Natural killer cell (primary cell): ENCODE measurements around the gene NTMT1. TPM values are rescaled to one million over a fixed set of nuclear protein-coding genes. Genes with fewer than 3 reads are reported as not detected.

ENCODE experiments used
- ATAC-seq, 3 donors: fragments of 150-1000 bp in 2 of 3; fragments of 200-7000 bp in 1 of 3; cut with Tn5 transposase; 1 replicate in 1 of 3; 2 replicates in 2 of 3; pipeline ENCODE4 v1.10.0; 2021; ENCODE audit warnings: mild to moderate bottlenecking in 2 of 3, moderate library complexity in 2 of 3
- DNase-seq, 2 donors: peaks; one replicate each; pipeline versions ENCODE4 v3.0.0 to v3.0.0-alpha.2; 2013 to 2021; ENCODE audit warnings: mixed read lengths in 1 of 2
- H3K27ac ChIP-seq: one replicate; pipeline ENCODE4 v1.5.1; 2013; ENCODE audit warnings: mild to moderate bottlenecking, low read length
- H3K27me3 ChIP-seq: one replicate; pipeline ENCODE4 v1.6.1; 2013; ENCODE audit warnings: low read length; ENCODE audit not compliant: control insufficient read depth, insufficient read depth
- H3K36me3 ChIP-seq: one replicate; pipeline ENCODE4 v1.6.1; 2013; ENCODE audit warnings: low read length; ENCODE audit not compliant: control insufficient read depth, insufficient read depth
- H3K4me1 ChIP-seq: one replicate; pipeline ENCODE4 v1.6.1; 2013; ENCODE audit warnings: low read length; ENCODE audit not compliant: control insufficient read depth, insufficient read depth
- H3K4me3 ChIP-seq: one replicate; pipeline ENCODE4 v1.5.1; 2013; ENCODE audit warnings: low read length
- H3K9me3 ChIP-seq: one replicate; pipeline ENCODE4 v1.6.1; 2013; ENCODE audit warnings: low read length; ENCODE audit not compliant: control insufficient read depth, insufficient read depth
- H3K27ac Mint-ChIP-seq, 2 donors: one replicate each; pipeline ENCODE4 v1.8.0; 2022; ENCODE audit warnings: mild to moderate bottlenecking in 2 of 2, mixed read lengths in 2 of 2, moderate library complexity in 1 of 2
- H3K27me3 Mint-ChIP-seq, 2 donors: one replicate each; pipeline ENCODE4 v1.8.0; 2022; ENCODE audit warnings: low read depth in 2 of 2, mixed read lengths in 2 of 2
- H3K36me3 Mint-ChIP-seq: one replicate; pipeline ENCODE4 v1.8.0; 2022; ENCODE audit warnings: mixed read lengths
- H3K4me1 Mint-ChIP-seq, 2 donors: one replicate each; pipeline ENCODE4 v1.8.0; 2022; ENCODE audit warnings: mixed read lengths in 2 of 2
- H3K4me3 Mint-ChIP-seq: one replicate; pipeline ENCODE4 v1.8.0; 2022; ENCODE audit warnings: mild to moderate bottlenecking, moderate library complexity, mixed read lengths
- H3K9me3 Mint-ChIP-seq, 2 donors: one replicate each; pipeline ENCODE4 v1.8.0; 2022; ENCODE audit warnings: mixed read lengths in 2 of 2
- CTCF ChIP-seq: fragments of 200-600 bp; IDR thresholded peaks from one replicate; pipeline ENCODE4 v1.8.0; 2022; ENCODE audit warnings: antibody characterized with exemption
- WGBS: methylation state at CpG from one replicate; pipeline ENCODE4 v1.1.7; 2013; ENCODE audit warnings: missing lambda C conversion rate; ENCODE audit not compliant: insufficient coverage; 5-methylcytosine and 5-hydroxymethylcytosine counted together
- intact Hi-C: fragments of 100-400 bp; cut with micrococcal nuclease; formaldehyde crosslinking; loops from one replicate; pipeline ENCODE4 v1.14.2; 2022
- total RNA-seq, 4 donors: library from RNA; stranded (reverse); fragments of 120-200 nt in 1 of 4; gene quantifications; one replicate each; pipeline versions ENCODE4 v1.2.3 to v1.2.4, GENCODE V29; 2013 to 2022

The NTMT1 gene
- total RNA-seq, 3 donors from 2014 or later (not counting 1 experiment from before 2014, with no cell fraction given), result 17.1 to 23.5 (median 17.1) TPM

- H3K4me1 Mint-ChIP-seq, result no peaks in the 10 kb centered on the region
Observed at GRCh38 chr9:129675620-129676019, 49.7 kb downstream of the NTMT1 start.

GRCh38 chr9:129676287-129676686 lies 50.3 kb downstream of the NTMT1 start:
- Mint-ChIP-seq H3K4me3 (no peak overlapping the region), H3K36me3 (no peaks in the 10 kb centered on the region), H3K27ac (no peak overlapping the region), H3K27me3 (peaks cover 0 to 9% of the 10 kb centered on the region in 2 donors), H3K4me1 (no peaks in the 10 kb centered on the region), H3K9me3 (no peaks in the 10 kb centered on the region)
- no peaks in the 10 kb centered on the region for H3K9me3 ChIP-seq
- H3K36me3 ChIP-seq, result no peaks in the 10 kb centered on the region
- H3K4me1 ChIP-seq, result no peaks in the 10 kb centered on the region
- intact Hi-C loops, result no loop called here
- no peak for DNase-seq
- H3K27me3 ChIP-seq, result no peaks in the 10 kb centered on the region
- WGBS, result 86% methylated on average over 4 of the region's 4 CpGs
- H3K4me3 ChIP-seq, result no peak overlapping the region
- H3K27ac ChIP-seq, result no peak overlapping the region
- ATAC-seq, result no peak
- TF ChIP-seq CTCF, result no peak

More at GRCh38 chr9:129675620-129676019, 49.7 kb downstream of the NTMT1 start:
- H3K27me3 ChIP-seq, result no peaks in the 10 kb centered on the region
- no peaks in the 10 kb centered on the region for H3K4me1 ChIP-seq
- Mint-ChIP-seq H3K36me3 (no peaks in the 10 kb centered on the region), H3K9me3 (no peaks in the 10 kb centered on the region), H3K27ac (no peak overlapping the region), H3K27me3 (peaks cover 0 to 9% of the 10 kb centered on the region in 2 donors), H3K4me3 (no peak overlapping the region)
- H3K36me3 ChIP-seq, result no peaks in the 10 kb centered on the region
- DNase-seq, result no peak
- intact Hi-C loops, result no loop called here
- no peak for TF ChIP-seq CTCF
- no peaks in the 10 kb centered on the region for H3K9me3 ChIP-seq
- ATAC-seq, result no peak
- H3K4me3 ChIP-seq, result no peak overlapping the region
- H3K27ac ChIP-seq, result no peak overlapping the region
- WGBS, result 89% methylated on average over 27 of the region's 27 CpGs

GRCh38 chr9:129676975-129677374 lies 51.0 kb downstream of the NTMT1 start:
- Histone ChIP-seq H3K9me3 (no peaks in the 10 kb centered on the region), H3K27ac (no peak overlapping the region), H3K4me1 (no peaks in the 10 kb centered on the region), H3K4me3 (no peak overlapping the region), H3K36me3 (no peaks in the 10 kb centered on the region), H3K27me3 (no peaks in the 10 kb centered on the region)
- Mint-ChIP-seq H3K9me3 (no peaks in the 10 kb centered on the region), H3K36me3 (no peaks in the 10 kb centered on the region), H3K4me3 (no peak overlapping the region), H3K4me1 (no peaks in the 10 kb centered on the region), H3K27ac (no peak overlapping the region), H3K27me3 (peaks cover 0 to 9% of the 10 kb centered on the region in 2 donors)
- intact Hi-C loops, result no loop called here
- TF ChIP-seq CTCF, result no peak
- DNase-seq, result no peak
- no peak for ATAC-seq
- WGBS, result 89% methylated on average over 12 of the region's 12 CpGs

GRCh38 chr9:129677456-129677855 lies 51.5 kb downstream of the NTMT1 start:
- H3K36me3 Mint-ChIP-seq, result no peaks in the 10 kb centered on the region

More at GRCh38 chr9:129677456-129677855, 51.5 kb downstream of the NTMT1 start:
- ATAC-seq (no peak), DNase-seq (no peak)
- Mint-ChIP-seq H3K4me1 (no peaks in the 10 kb centered on the region), H3K27me3 (peaks cover 0 to 9% of the 10 kb centered on the region in 2 donors), H3K27ac (no peak overlapping the region), H3K9me3 (no peaks in the 10 kb centered on the region), H3K4me3 (no peak overlapping the region)
- 79% methylated on average over 9 of the region's 9 CpGs for WGBS
- Histone ChIP-seq H3K9me3 (no peaks in the 10 kb centered on the region), H3K4me3 (no peak overlapping the region), H3K27me3 (no peaks in the 10 kb centered on the region), H3K4me1 (no peaks in the 10 kb centered on the region), H3K27ac (no peak overlapping the region), H3K36me3 (no peaks in the 10 kb centered on the region)
- no peak for TF ChIP-seq CTCF
- intact Hi-C loops, result no loop called here
